CD14-positive monocyte (primary cell): ENCODE results near the gene EFCC1. TPM values are rescaled to one million over a fixed set of nuclear protein-coding genes. Genes with fewer than 3 reads are reported as not detected.

Experiments
- DNase-seq, 3 donors: peaks; one replicate each; pipeline ENCODE4 v3.0.0-alpha.2; 2011 to 2022
- H2AFZ ChIP-seq: 2 replicates; pipeline ENCODE4 v1.6.0; 2012; ENCODE audit warnings: mild to moderate bottlenecking, low read depth, low read length, inconsistent platforms; ENCODE audit not compliant: insufficient read depth, poor library complexity, severe bottlenecking
- H3K27ac ChIP-seq, 2 donors: 1 replicate in 1 of 2; 2 replicates in 1 of 2; pipeline ENCODE4 v1.5.1; 2012 to 2013; ENCODE audit warnings: low read length in 2 of 2, control low read depth in 1 of 2, inconsistent platforms in 1 of 2, low read depth in 1 of 2, mild to moderate bottlenecking in 1 of 2
- H3K27me3 ChIP-seq, 2 donors: one replicate each; pipeline versions ENCODE4 v1.6.0 to v1.6.1; 2011 to 2013; ENCODE audit warnings: low read length in 2 of 2; ENCODE audit not compliant: control insufficient read depth in 2 of 2, insufficient read depth in 2 of 2
- H3K36me3 ChIP-seq, 2 donors: replicated peaks in 1 of 2; 1 replicate in 1 of 2; 2 replicates in 1 of 2; pipeline versions ENCODE4 v1.5.1 to v1.6.1; 2012 to 2013; ENCODE audit warnings: low read length in 2 of 2, control low read depth in 1 of 2, inconsistent platforms in 1 of 2, mild to moderate bottlenecking in 1 of 2; ENCODE audit not compliant: insufficient read depth in 2 of 2, control insufficient read depth in 1 of 2
- H3K4me1 ChIP-seq, 2 donors: 1 replicate in 1 of 2; 2 replicates in 1 of 2; pipeline versions ENCODE4 v1.5.1 to v1.6.1; 2012 to 2013; ENCODE audit warnings: low read length in 2 of 2, control low read depth in 1 of 2, inconsistent platforms in 1 of 2, mild to moderate bottlenecking in 1 of 2, moderate library complexity in 1 of 2; ENCODE audit not compliant: insufficient read depth in 2 of 2, control insufficient read depth in 1 of 2
- H3K4me2 ChIP-seq: replicated peaks from 2 replicates; pipeline ENCODE3; 2012; ENCODE audit warnings: low read length, moderate library complexity, mild to moderate bottlenecking; ENCODE audit not compliant: poor library complexity, severe bottlenecking; ENCODE audit errors: extremely low read depth
- H3K4me3 ChIP-seq, 3 experiments: fragments of 200-600 bp in 1 of 3; sonication (generic) in 1 of 3; replicated peaks in 1 of 3; 1 replicate in 2 of 3; 2 replicates in 1 of 3; pipeline ENCODE4 v1.5.1; 2011 to 2013; ENCODE audit warnings: low read length in 3 of 3, mild to moderate bottlenecking in 3 of 3, control low read depth in 2 of 3, low read depth in 2 of 3, inconsistent platforms in 1 of 3, moderate library complexity in 1 of 3
- H3K79me2 ChIP-seq: 2 replicates; pipeline ENCODE4 v1.6.0; 2012; ENCODE audit warnings: mild to moderate bottlenecking, control low read depth, inconsistent platforms, low read length, moderate library complexity; ENCODE audit not compliant: insufficient read depth
- H3K9ac ChIP-seq: 2 replicates; pipeline ENCODE4 v1.6.0; 2017; ENCODE audit warnings: low read length, mild to moderate bottlenecking; ENCODE audit not compliant: insufficient read depth, poor library complexity, severe bottlenecking
- H3K9me3 ChIP-seq, 2 donors: replicated peaks in 1 of 2; 1 replicate in 1 of 2; 2 replicates in 1 of 2; pipeline versions ENCODE4 v1.5.1 to v1.6.1; 2012 to 2013; ENCODE audit warnings: low read length in 2 of 2, control low read depth in 1 of 2; ENCODE audit not compliant: control insufficient read depth in 1 of 2, insufficient read depth in 1 of 2
- H4K20me1 ChIP-seq: 2 replicates; pipeline ENCODE4 v1.6.0; 2012; ENCODE audit warnings: mild to moderate bottlenecking, low read length, control low read depth, moderate library complexity; ENCODE audit not compliant: insufficient read depth
- H3K27ac Mint-ChIP-seq, 7 donors: one replicate each; pipeline ENCODE4 v1.8.0; 2020; ENCODE audit warnings: mild to moderate bottlenecking in 7 of 7, mixed read lengths in 7 of 7, moderate library complexity in 6 of 7, inconsistent platforms in 2 of 7
- H3K27me3 Mint-ChIP-seq, 3 donors: one replicate each; pipeline ENCODE4 v1.8.0; 2021 to 2022; ENCODE audit warnings: low read depth in 3 of 3, mild to moderate bottlenecking in 3 of 3, mixed read lengths in 3 of 3, moderate library complexity in 3 of 3, inconsistent platforms in 1 of 3
- H3K36me3 Mint-ChIP-seq, 2 donors: one replicate each; pipeline ENCODE4 v1.8.0; 2020; ENCODE audit warnings: mixed read lengths in 2 of 2, inconsistent platforms in 1 of 2, mild to moderate bottlenecking in 1 of 2
- H3K4me1 Mint-ChIP-seq: one replicate; pipeline ENCODE4 v1.8.0; 2020; ENCODE audit warnings: mild to moderate bottlenecking, mixed read lengths
- H3K4me3 Mint-ChIP-seq, 2 donors: one replicate each; pipeline ENCODE4 v1.8.0; 2020; ENCODE audit warnings: mild to moderate bottlenecking in 2 of 2, mixed read lengths in 2 of 2, moderate library complexity in 1 of 2
- H3K9me3 Mint-ChIP-seq, 7 donors: one replicate each; pipeline ENCODE4 v1.8.0; 2020 to 2022; ENCODE audit warnings: mixed read lengths in 7 of 7, mild to moderate bottlenecking in 6 of 7, moderate library complexity in 6 of 7, inconsistent platforms in 2 of 7
- CTCF ChIP-seq: fragments of 200-600 bp; IDR thresholded peaks from one replicate; pipeline ENCODE4 v1.8.0; 2022; ENCODE audit warnings: antibody characterized with exemption, mild to moderate bottlenecking
- WGBS: methylation state at CpG from one replicate; pipeline ENCODE4 v1.1.5; 2013; ENCODE audit warnings: missing lambda C conversion rate; ENCODE audit not compliant: insufficient coverage; 5-methylcytosine and 5-hydroxymethylcytosine counted together
- intact Hi-C, 2 donors: fragments of 100-400 bp; cut with micrococcal nuclease; formaldehyde crosslinking; loops; one replicate each; pipeline versions ENCODE4 v1.15.0 to v1.15.1; 2023
- polyA plus RNA-seq, 3 donors: library from polyadenylated mRNA; depleted of rRNA in 1 of 3; unstranded in 2 of 3; stranded (reverse) in 1 of 3; fragments of 300-500 nt in 2 of 3; fragments of >200 nt in 1 of 3; fragmentation: Illumina TruSeq in 2 of 3; gene quantifications; 1 replicate in 2 of 3; 2 replicates in 1 of 3; pipeline ENCODE4 v1.2.3, GENCODE V29; 2012 to 2021

The EFCC1 gene
- polyA plus RNA-seq, 3 donors: 0.11 to 0.15 TPM; not detected in 1

DNA sequence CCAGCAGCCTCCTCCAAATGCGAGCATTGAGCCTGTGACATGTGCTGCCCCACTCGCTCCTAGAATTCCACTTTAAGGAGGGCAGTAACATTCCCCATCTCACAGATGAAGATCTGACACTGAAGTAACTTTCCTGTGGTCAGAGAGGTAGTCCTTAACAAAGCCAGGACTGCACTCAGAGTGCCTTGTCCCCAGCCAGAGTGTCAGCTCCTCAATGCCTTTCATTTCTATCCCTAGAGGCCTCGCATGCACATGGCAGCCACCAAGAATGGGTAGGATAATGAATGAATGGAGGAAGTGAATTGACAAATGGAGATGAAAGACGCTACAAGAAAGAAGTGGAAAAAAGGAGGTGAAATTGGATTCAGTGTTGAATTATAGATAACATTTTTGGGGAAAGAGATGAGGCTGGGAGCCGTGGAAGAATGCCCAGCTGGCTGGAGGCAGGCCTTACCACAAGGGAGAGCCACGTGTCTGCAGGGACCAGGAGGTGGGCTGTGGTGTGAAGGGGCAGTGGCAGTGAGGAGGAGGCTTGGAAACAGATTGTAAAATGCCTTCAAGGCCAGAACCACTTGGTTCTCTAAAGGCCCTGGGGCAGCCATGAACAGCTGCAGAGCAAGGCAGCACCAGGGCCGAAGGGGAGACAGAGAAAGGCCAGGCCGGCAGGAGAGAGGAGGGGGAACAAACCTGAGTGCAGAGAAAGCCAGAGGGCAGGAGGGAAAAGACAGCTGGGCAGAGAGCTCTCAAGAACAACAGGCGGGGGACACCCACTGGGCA lies 17.6 kb upstream of the EFCC1 start:
- 97% methylated on average over 7 of the region's 9 CpGs for WGBS
- TF ChIP-seq CTCF: no peak
- Histone ChIP-seq H2AFZ (no peak overlapping the region), H3K79me2 (no peaks in the 10 kb centered on the region), H3K27ac (no peak overlapping the region), H3K9me3 (no peaks in the 10 kb centered on the region), H3K4me2 (no peak overlapping the region), H3K27me3 (no peaks in the 10 kb centered on the region), H3K36me3 (no peaks in the 10 kb centered on the region), H3K9ac (no peak overlapping the region), H4K20me1 (no peaks in the 10 kb centered on the region), H3K4me3 (no peak overlapping the region), H3K4me1 (no peaks in the 10 kb centered on the region)
- no peaks in the 10 kb centered on the region for H3K9me3 Mint-ChIP-seq
- no peak overlapping the region for H3K27ac Mint-ChIP-seq
- no peak overlapping the region for H3K4me3 Mint-ChIP-seq
- H3K27me3 Mint-ChIP-seq: no peaks in the 10 kb centered on the region
- no peaks in the 10 kb centered on the region for H3K36me3 Mint-ChIP-seq
- H3K4me1 Mint-ChIP-seq: no peaks in the 10 kb centered on the region
- DNase-seq: no peak
- intact Hi-C loops: no loop called here

GRCh38 chr3:128984596-128984995 lies 16.5 kb upstream of the EFCC1 start:
- Histone ChIP-seq H3K4me2 (no peak overlapping the region), H2AFZ (no peak overlapping the region), H3K9ac (no peak overlapping the region), H3K4me3 (no peak overlapping the region), H3K36me3 (no peaks in the 10 kb centered on the region), H3K27ac (no peak overlapping the region), H3K9me3 (no peaks in the 10 kb centered on the region), H3K4me1 (no peaks in the 10 kb centered on the region), H3K79me2 (no peaks in the 10 kb centered on the region), H4K20me1 (no peaks in the 10 kb centered on the region), H3K27me3 (no peaks in the 10 kb centered on the region)
- WGBS: 86% methylated on average over 2 of the region's 3 CpGs
- TF ChIP-seq CTCF: no peak
- no peak overlapping the region for H3K27ac Mint-ChIP-seq
- no peak overlapping the region for H3K4me3 Mint-ChIP-seq
- H3K27me3 Mint-ChIP-seq: no peaks in the 10 kb centered on the region
- H3K4me1 Mint-ChIP-seq: no peaks in the 10 kb centered on the region
- no peaks in the 10 kb centered on the region for H3K36me3 Mint-ChIP-seq
- intact Hi-C loops: no loop called here
- no peaks in the 10 kb centered on the region for H3K9me3 Mint-ChIP-seq
- DNase-seq: no peak
